Amniotic stem cell (primary cell): ENCODE results near the gene HAUS2.
"Not testable (repeated sequence)": the region's sequence is repeated elsewhere in the genome, so short reads cannot be mapped to it uniquely, and the experiment has no call there.

Source experiments
- DNase-seq: peaks from one replicate; lab custom pipeline; 2025; lab: John Stamatoyannopoulos, UW

The HAUS2 gene

GRCh38 chr15:42548249-42549031 is at the start of gene HAUS2, which contains the start of gene LRRC57:
Gene HAUS2 (plus strand): TSS chr15:42548838. CDS start chr15:42548873, 35 bp downstream.
Gene LRRC57 (minus strand): TSS chr15:42548793. CDS start chr15:42548434, 359 bp downstream.
- DNase-seq: no peak

GRCh38 chr15:42499858-42500609 is 48.6 kb upstream of the HAUS2 start:
- no peak for DNase-seq

DNA sequence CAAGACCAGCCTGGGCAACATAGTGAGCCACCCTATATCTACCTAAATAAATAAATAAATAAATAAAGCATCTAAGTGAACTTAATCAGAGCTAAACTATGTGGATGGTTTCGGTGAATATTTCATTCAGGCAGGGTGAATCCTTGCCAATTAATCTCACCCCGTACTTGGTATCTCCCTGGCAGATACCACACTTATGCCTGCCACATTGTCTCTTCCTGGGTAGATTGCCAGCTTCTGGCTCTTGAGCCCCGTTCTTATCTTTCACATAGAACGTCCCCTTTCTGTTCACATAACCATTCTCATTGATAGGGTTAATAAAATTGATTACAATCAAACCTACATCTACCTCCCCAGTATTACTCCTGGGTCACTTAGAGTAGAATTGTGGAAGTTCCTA is 46.2 kb upstream of the HAUS2 start:
- no peak for DNase-seq

DNA sequence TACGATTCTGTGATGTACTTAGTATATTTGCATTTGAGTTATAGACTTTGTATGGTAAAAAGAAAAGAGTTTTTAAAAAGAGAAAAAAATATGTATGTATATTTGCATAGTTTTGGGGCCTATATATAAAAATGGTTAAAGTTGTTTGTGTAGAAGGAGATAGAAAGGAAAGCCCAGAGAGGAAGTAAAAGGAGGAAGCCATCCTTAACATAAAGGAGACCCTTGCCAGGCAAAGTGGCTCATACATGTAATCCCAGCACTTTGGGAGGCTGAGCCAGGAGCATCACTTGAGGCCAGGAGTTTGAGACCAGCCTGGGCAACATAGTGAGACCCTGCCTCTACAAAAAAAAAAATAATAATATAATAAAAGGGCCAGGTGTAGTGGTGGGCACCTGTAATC is 44.8 kb upstream of the HAUS2 start:
- no peak for DNase-seq

DNA sequence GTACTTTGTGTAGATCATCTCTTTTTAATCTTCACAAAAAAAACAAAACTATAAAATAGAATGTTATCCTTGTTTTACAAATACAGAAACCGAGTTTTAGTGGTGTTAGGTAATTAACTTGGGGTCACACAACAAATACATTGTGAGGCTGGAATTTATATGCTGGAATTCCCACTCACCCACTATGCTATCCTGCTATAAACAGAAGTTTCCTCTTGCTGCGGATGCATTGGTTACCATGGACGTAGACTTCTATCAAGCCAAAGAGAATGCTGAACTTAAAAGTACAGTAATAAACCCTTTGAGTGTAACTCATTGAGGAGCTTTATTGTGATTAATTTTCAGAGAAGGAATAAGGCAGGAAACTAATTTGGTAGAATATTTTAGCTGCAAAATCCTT is 44.0 kb upstream of the HAUS2 start:
- no peak for DNase-seq

DNA sequence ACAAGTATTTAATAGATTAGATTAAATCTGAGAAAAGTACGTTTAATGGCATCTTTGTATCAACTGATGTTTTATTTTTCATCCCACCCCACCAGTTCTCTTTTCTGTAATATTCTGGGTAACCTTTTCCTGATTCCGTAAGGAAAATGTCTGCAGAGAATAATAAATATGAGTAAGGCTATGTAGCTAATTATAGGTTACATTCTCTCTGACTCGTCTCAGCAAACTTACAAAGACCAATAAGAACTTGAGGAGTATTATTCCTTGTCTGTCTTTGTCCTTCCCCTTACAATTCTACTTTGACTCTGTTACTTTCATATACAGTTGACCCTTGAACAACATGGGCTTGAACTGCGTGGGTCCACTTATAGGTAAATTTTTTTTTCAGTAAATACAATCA is 41.1 kb upstream of the HAUS2 start:
- DNase-seq: no peak

- no peak for DNase-seq
Measured at GRCh38 chr15:42508263-42508690, 40.4 kb upstream of the HAUS2 start.

DNA sequence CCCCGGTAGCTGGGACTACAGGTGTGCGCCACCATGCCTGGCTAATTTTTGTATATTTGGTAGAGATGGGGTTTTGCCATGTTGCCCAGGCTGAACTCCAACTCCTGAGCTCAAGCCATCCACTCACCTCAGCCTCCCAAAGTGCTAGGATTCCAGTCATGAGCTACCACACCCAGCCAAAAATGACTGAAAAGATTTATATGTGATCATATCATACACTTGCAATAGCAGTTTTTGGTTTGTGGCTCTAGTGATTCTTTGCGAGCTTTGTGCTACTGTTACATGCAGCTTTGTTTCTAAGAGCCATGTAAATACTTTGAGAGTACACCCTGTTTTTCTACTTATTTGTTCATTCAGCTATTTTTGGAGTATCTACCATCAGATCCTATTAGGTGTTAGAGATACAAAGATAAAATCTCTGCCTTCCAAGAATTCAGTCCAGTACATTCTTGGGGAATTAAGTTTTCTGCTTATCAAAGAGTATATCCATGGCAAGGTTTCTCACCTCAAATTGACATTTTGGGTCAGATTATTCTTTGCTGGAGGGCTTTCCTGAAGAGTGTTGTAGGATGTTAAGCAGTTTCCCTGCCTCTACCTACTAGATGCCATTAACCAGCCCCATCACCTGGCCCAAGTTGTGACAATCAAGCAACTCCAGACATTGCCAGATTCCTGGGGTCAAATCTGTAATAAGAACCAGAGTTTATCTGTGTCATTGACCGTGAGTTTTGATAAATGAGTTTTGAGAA is 38.2 kb upstream of the HAUS2 start:
- DNase-seq: no peak

GRCh38 chr15:42511007-42511391 is 37.6 kb upstream of the HAUS2 start:
- DNase-seq: no peak

DNA sequence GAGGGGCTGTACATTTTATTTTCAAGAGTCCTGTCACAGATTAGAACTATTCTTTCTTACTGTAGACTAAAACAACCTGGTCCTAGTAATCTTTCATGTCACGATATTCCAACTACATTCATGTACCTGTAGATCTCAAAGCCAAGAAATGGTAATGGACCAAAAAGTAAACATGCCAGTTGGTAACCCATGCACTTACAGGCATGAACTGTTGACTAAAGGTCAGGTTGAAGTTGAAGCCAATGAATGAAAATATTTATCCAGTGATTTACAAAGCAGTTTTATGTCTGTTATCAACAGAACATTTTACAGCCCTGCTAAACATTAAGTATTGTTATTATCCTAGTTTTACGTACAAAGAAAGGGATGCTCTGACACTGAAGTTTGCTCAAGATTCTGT is 25.3 kb upstream of the HAUS2 start:
- DNase-seq: no peak

- DNase-seq: no peak
Measured at GRCh38 chr15:42528970-42529369, 19.7 kb upstream of the HAUS2 start.

DNA sequence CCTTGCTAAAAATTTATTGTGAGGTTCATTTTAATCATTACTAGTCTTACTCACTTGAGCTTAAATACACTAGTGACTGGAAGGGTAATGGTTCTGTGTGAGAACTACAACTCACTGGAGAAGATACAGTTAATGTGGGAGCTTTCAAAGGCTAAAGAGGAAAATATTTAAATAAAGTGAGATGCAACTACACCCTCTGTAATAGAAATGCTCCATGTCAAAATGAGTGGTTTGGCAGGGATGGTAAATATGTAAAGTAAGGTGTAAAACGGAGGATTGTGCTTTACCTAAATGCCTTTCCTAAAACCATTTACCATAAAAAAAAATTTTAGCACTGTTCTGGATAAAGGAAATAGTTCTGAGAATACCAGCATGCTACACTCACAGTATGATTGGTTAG is 15.4 kb upstream of the HAUS2 start:
- DNase-seq: no peak

DNA sequence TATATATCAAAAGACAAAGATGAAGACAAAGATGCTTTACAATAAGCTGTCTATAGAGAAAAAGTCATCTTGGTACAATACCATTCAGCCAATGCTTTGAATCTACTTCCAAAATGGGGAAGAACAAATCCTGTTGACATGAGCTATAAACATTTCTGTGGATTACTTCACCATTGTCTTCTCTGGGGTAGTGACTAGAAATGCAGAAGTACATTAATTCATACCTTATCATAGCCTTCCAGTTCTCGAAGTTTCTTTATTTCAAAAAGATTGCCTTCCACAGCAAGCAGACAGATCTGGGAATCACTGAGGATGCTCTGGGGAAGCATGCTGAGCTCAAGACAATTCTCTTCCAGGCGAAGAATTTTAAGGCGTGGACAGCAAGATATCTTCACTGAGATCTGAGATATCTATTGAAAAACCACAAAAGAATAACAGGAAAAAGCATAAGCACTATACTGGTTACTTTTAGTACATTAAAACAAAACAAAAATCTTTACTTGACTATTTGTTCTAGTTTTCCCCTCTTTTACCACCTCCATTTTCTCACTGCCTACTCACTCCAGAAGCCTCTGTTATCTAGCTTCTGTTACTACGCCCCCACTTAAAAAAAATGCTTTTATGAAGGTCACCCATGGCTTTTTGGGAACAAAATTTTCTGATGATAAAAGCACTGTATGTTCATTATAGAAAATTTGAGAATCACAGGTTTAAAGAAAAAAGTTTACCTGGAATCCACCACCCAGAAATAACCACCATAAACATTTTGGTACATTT is 3.6 kb upstream of the HAUS2 start:
- no peak for DNase-seq

DNA sequence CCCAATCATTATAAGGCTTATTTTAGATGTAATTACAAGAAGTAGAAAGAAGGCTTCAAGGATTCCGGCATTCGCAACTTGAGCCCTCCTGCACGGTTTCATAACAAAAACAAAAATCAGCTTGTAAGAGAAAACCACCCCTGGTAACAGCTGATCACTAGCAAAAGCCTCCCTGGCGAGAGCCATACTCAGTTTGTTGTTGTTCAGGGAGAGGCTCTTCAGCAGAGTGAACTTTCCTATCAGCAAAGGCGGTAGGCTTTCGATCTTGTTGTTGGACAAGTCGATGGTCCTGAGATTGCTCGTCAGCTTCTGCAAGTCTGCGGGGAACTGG is 755 bp upstream of the HAUS2 start:
- no peak for DNase-seq

GRCh38 chr15:42549032-42549491 is 424 bp downstream of the HAUS2 start:
- no peak for DNase-seq

- no peak for DNase-seq
Measured at GRCh38 chr15:42549741-42550392, 1.2 kb downstream of the HAUS2 start.

GRCh38 chr15:42553554-42553953 is 4.9 kb downstream of the HAUS2 start:
- no peak for DNase-seq

DNA sequence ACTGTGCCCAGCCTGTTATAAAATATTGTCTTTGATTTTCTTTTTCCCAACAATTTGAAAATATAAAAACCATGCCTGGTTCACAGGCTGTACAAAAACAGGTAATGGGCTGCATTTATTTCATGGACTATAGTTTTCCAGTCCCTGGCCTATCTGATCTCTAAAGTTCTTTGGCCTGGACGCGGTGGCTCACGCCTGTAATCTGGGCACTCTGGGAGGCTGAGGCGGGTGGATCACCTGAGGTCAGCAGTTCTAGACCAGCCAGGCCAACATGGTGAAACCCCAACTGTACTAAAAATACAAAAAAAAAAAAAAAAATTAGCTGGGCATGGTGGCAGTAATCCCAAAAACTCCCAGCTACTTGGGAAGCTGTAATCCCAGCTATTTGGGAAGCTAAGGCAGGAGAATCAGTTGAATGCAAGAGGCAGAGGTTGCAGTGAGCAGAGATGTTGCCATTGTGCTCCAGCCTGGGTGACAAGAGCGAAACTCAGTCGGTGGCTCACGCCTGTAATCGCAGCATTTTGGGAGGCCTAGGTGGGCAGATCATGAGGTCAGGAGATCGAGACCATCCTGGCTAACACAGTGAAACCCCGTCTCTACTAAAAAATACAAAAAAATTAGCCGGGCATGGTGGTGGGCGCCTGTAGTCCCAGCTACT is 8.0 kb downstream of the HAUS2 start:
- DNase-seq: not testable (repeated sequence)

- DNase-seq: no peak
Measured at GRCh38 chr15:42558739-42559138, 10.1 kb downstream of the HAUS2 start.

DNA sequence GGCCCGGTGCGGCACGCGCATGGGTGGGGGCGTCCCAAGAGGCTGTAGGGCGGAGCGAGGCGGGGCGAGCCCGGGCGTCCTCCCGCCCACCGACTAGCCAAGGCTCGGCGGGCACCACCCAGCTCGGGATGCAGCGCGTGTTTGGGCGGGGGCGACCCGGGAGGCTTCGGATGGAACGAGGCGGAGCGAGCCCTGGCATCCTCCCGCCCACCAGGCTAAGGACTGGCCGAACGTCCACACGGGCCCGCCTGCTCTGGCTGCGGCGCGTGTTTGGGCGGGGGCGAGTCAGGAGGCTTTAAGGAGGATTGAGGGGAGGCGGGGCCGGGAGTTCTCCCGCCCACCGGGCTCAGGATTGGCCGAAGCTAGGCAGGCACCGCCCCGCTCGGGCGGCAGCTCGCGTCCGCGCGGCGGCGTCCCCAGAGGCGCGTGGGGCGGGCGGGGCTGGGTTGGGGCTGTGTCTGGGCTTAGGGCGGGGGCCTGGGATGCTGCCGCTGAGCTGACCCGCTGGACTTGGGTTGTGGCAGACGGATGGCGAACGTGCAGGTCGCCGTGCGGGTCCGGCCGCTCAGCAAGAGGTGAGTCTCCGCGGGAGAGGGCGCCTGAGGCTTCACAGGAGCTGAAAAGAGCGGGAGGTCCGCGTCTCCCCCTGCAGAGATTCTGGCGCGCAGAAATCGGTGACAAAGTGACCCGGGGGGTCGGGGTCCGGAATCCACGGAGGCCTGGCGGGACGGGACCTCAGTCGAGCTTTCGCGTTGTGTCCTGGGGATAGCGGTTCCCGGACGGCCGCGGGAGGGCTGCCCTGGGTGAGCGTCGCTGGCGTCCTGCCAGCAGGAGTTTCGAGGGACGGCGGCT is 26.8 kb downstream of the HAUS2 start, which contains the start of gene STARD9:
Gene STARD9, plus strand, starts transcription at position 419 of the 852 bp plus-strand sequence. Its CDS starts 110 bp downstream, at position 529.
- peak; percentile 97 for DNase-seq
